RWPE1 (cell line): Measurements from ENCODE around the gene SEC24B.
"Not testable (repeated sequence)": the region's sequence is repeated elsewhere in the genome, so short reads cannot be mapped to it uniquely, and the experiment has no call there.

Experiments used
- CTCF ChIA-PET: fragments of 350-600 bp; sonication (Branson Sonifier 250); formaldehyde crosslinking; extraction: SDS; loops from one replicate; lab custom pipeline; 2021; lab: Yijun Ruan, JAX
- POLR2A ChIA-PET: fragments of 400-600 bp; formaldehyde crosslinking; extraction: SDS; loops from one replicate; lab custom pipeline; 2020; ENCODE audit warnings: antibody characterized with exemption; ENCODE audit not compliant: low non-redundant PET; lab: Yijun Ruan, JAX
- DNase-seq: peaks from one replicate; pipeline ENCODE4 v3.0.0; 2012; ENCODE audit warnings: low spot score
- H3K27ac ChIP-seq: fragments of 450-650 bp; 2 replicates; pipeline ENCODE4 v1.5.1; 2017
- CTCF ChIP-seq: fragments of 450-650 bp; conservative IDR thresholded peaks from 2 replicates; pipeline ENCODE4 v1.5.1; 2017; ENCODE audit warnings: low read depth, mild to moderate bottlenecking

SEC24B gene

GRCh38 chr4:109506890-109507289 lies 73.3 kb downstream of the SEC24B start:
- TF ChIP-seq CTCF: no peak
- H3K27ac ChIP-seq: no peak overlapping the region
- no peak for DNase-seq
- POLR2A ChIA-PET: no interaction called here
- CTCF ChIA-PET: no interaction called here

DNA sequence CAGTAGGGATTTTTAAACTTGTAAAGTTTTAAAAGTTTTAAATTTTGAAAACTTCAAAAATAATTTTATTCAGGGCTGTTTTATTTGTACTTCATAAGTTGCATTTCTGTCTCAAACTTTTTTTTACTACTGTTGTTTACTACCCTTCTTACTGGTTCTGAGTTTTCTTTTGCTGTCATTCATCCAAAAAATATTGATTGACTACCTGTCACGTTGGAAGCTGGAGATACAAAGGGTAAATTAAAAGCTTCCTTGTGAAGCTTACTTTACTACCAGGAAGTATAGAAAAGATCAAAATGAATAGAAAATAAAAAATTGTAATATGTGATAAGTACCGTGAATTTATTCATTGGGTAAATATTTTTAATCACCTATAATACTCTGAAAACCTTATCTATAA lies 77.1 kb downstream of the SEC24B start:
- DNase-seq: no peak
- ChIA-PET CTCF (no interaction called here), POLR2A (no interaction called here)
- no peak overlapping the region for H3K27ac ChIP-seq
- no peak for TF ChIP-seq CTCF

DNA sequence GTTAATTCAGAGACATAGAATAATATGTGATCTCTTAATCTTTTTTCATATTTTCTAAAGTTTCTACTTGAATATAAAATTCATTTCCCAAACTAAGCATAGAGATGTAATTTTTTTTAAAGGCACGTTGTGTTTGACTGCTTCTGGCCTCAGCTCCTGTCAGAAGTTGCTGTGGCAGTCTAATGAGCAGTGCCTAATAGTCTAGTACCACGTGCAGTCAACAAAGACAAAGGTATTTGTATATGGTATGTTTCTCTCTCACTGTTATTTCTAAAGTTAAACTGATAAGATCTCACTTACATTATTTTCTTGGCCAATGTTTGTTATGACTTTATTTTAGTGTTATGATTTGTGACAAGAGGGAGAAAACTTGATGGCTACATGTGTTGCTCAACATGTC lies 77.8 kb downstream of the SEC24B start:
- POLR2A ChIA-PET: no interaction called here
- CTCF ChIA-PET: interaction anchor here (0.6 kb wide), 1 partner anchor 12 kb away, joined by 3 read pairs; no protein-coding TSS in a partner anchor
- no peak for TF ChIP-seq CTCF
- no peak overlapping the region for H3K27ac ChIP-seq
- no peak for DNase-seq

DNA sequence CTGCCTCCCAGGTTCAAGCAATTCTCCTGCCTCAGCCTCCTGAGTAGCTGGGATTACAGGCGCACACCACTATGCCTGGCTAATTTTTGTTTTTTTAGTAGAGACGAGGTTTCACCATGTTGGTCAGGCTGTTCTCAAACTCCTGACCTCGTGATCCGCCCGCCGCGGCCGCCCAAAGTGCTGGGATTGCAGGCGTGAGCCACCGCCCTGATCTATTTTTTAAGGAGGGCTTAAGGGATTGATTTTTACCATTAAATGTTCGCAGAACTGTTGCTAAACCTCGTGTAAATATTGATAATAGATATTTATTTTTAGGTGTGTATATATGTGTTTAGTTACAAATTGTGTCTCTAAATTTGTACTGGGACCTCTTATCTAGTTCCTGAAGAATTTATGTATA lies 79.8 kb downstream of the SEC24B start:
- CTCF ChIA-PET, DNase-seq, POLR2A ChIA-PET, H3K27ac ChIP-seq: not testable (repeated sequence)

- H3K27ac ChIP-seq: no peak overlapping the region
- no peak for TF ChIP-seq CTCF
- POLR2A ChIA-PET: no interaction called here
- CTCF ChIA-PET: interaction anchor here (0.7 kb wide), 2 partner anchors 23 to 525 kb away, joined by 3 read pairs; no protein-coding TSS in a partner anchor
- no peak for DNase-seq
Observed at GRCh38 chr4:109532182-109532581, 98.6 kb downstream of the SEC24B start.

GRCh38 chr4:109545401-109545800 lies 111.8 kb downstream of the SEC24B start:
- POLR2A ChIA-PET: no interaction called here
- CTCF ChIA-PET: no interaction called here
- TF ChIP-seq CTCF: no peak

GRCh38 chr4:109547394-109547793 lies 113.8 kb downstream of the SEC24B start:
- no peak for DNase-seq
- ChIA-PET POLR2A (no interaction called here), CTCF (no interaction called here)
- no peak overlapping the region for H3K27ac ChIP-seq
- no peak for TF ChIP-seq CTCF

More at GRCh38 chr4:109545401-109545800, 111.8 kb downstream of the SEC24B start:
- no peak for DNase-seq
- H3K27ac ChIP-seq: no peak overlapping the region
